SK-N-MC (cell line): ENCODE measurements around the gene ASF1B.
A peak's percentile ranks its signal among the peaks of the same experiment; 100 is the strongest.

Source experiments
- DNase-seq: peaks from one replicate; pipeline ENCODE4 v3.0.0-alpha.2; 2011; ENCODE audit warnings: low read depth, low spot score
- H3K27ac ChIP-seq: fragments of 200-600 bp; sonication (generic); 2 replicates; pipeline ENCODE4 v1.5.1; 2016; ENCODE audit warnings: mixed run types
- H3K36me3 ChIP-seq: fragments of 200-600 bp; sonication (generic); 2 replicates; pipeline ENCODE4 v1.6.1; 2017; ENCODE audit warnings: antibody characterized with exemption, low read length, mixed read lengths; ENCODE audit not compliant: insufficient read depth
- H3K4me3 ChIP-seq: fragments of 200-600 bp; sonication (generic); 2 replicates; pipeline ENCODE4 v1.5.1; 2016
- H3K9ac ChIP-seq: fragments of 200-600 bp; sonication (generic); 2 replicates; pipeline ENCODE4 v1.8.0; 2017; ENCODE audit warnings: mixed run types, mixed read lengths; ENCODE audit not compliant: insufficient read length
- H3K9me3 ChIP-seq: fragments of 200-600 bp; sonication (generic); 2 replicates; pipeline ENCODE4 v1.6.1; 2017; ENCODE audit warnings: low read depth, mild to moderate bottlenecking, antibody characterized with exemption, low read length, moderate library complexity, mixed read lengths
- EZH2 ChIP-seq: fragments of 200-600 bp; sonication (generic); IDR thresholded peaks from one replicate; pipeline ENCODE4 v1.6.1; 2017; ENCODE audit warnings: antibody characterized with exemption
- FOXP2 ChIP-seq: optimal IDR thresholded peaks from 2 replicates; pipeline ENCODE3; 2011; ENCODE audit warnings: mild to moderate bottlenecking, moderate library complexity; ENCODE audit not compliant: insufficient read depth; ENCODE audit errors: extremely low read length, control extremely low read depth
- POLR2AphosphoS5 ChIP-seq: IDR thresholded peaks from 2 replicates; pipeline ENCODE4 v1.6.1; 2012; ENCODE audit warnings: mild to moderate bottlenecking, low read depth, low read length, borderline replicate concordance

The ASF1B gene

GRCh38 chr19:14091081-14091812, 45.1 kb downstream of the ASF1B start:
- 0 out of 2 replicates have a peak, but pooled peaks cover 5% of the 10 kb centered on the region for H3K9me3 ChIP-seq
- DNase-seq: no peak
- no peak for TF ChIP-seq EZH2
- TF ChIP-seq FOXP2: no peak
- peak; percentile 5; the same call in 1 of the 2 replicates for TF ChIP-seq POLR2AphosphoS5
- H3K4me3 ChIP-seq: peak overlapping the region; percentile 82
- peak overlapping the region; percentile 69 for H3K9ac ChIP-seq
- H3K36me3 ChIP-seq: peaks cover 22% of the 10 kb centered on the region
- peak overlapping the region; percentile 74 for H3K27ac ChIP-seq

- TF ChIP-seq EZH2: no peak
- TF ChIP-seq POLR2AphosphoS5: no peak
- no peak for TF ChIP-seq FOXP2
- peaks cover 22% of the 10 kb centered on the region for H3K36me3 ChIP-seq
- peak within 1 kb of the TSS; percentile 82 for H3K4me3 ChIP-seq
- peak within 1 kb of the TSS; percentile 69 for H3K9ac ChIP-seq
- peak within 1 kb of the TSS; percentile 74 for H3K27ac ChIP-seq
- DNase-seq: no peak
- 0 out of 2 replicates have a peak, but pooled peaks cover 5% of the 10 kb centered on the region for H3K9me3 ChIP-seq
Measured at GRCh38 chr19:14090509-14091080, 45.8 kb downstream of the ASF1B start, which contains the start of gene SAMD1. Gene SAMD1 (minus strand): TSS chr19:14090751.

GRCh38 chr19:14089662-14090508, 46.5 kb downstream of the ASF1B start:
- DNase-seq: no peak
- Histone ChIP-seq H3K4me3 (peak overlapping the region; percentile 80), H3K9me3 (0 out of 2 replicates have a peak, but pooled peaks cover 5% of the 10 kb centered on the region), H3K36me3 (peaks cover 22% of the 10 kb centered on the region), H3K9ac (peak overlapping the region; percentile 33), H3K27ac (peak overlapping the region; percentile 50; the same call in 1 of the 2 replicates)
- TF ChIP-seq FOXP2: no peak
- no peak for TF ChIP-seq POLR2AphosphoS5
- no peak for TF ChIP-seq EZH2

- Histone ChIP-seq H3K36me3 (peaks cover 22% of the 10 kb centered on the region), H3K27ac (no peak overlapping the region), H3K9ac (peak overlapping the region; percentile 33), H3K9me3 (0 out of 2 replicates have a peak, but pooled peaks cover 5% of the 10 kb centered on the region), H3K4me3 (peak overlapping the region; percentile 80)
- TF ChIP-seq FOXP2: no peak
- TF ChIP-seq POLR2AphosphoS5: no peak
- TF ChIP-seq EZH2: no peak
- no peak for DNase-seq
Measured at GRCh38 chr19:14089412-14089661, 47.1 kb downstream of the ASF1B start.

GRCh38 chr19:14088634-14089411, 47.6 kb downstream of the ASF1B start:
- Histone ChIP-seq H3K36me3 (peaks cover 22% of the 10 kb centered on the region), H3K4me3 (peak overlapping the region; percentile 80), H3K9ac (peak overlapping the region; percentile 33), H3K9me3 (0 out of 2 replicates have a peak, but pooled peaks cover 5% of the 10 kb centered on the region), H3K27ac (no peak overlapping the region)
- no peak for TF ChIP-seq FOXP2
- no peak for TF ChIP-seq POLR2AphosphoS5
- TF ChIP-seq EZH2: no peak
- DNase-seq: no peak

- no peak for DNase-seq
- peaks cover 20% of the 10 kb centered on the region for H3K36me3 ChIP-seq
- H3K4me3 ChIP-seq: no peak overlapping the region
- TF ChIP-seq FOXP2: no peak
- TF ChIP-seq EZH2: no peak
- TF ChIP-seq POLR2AphosphoS5: no peak
- H3K27ac ChIP-seq: no peak overlapping the region
- H3K9ac ChIP-seq: no peak overlapping the region
- no peaks in the 10 kb centered on the region for H3K9me3 ChIP-seq
Measured at GRCh38 chr19:14086098-14086497, 50.3 kb downstream of the ASF1B start.

- DNase-seq: no peak
- no peak within 1 kb of the TSS for H3K9ac ChIP-seq
- H3K27ac ChIP-seq: no peak within 1 kb of the TSS
- H3K36me3 ChIP-seq: peaks cover 20% of the 10 kb centered on the region
- no peak within 1 kb of the TSS for H3K4me3 ChIP-seq
- no peak for TF ChIP-seq POLR2AphosphoS5
- no peak for TF ChIP-seq FOXP2
- no peaks in the 10 kb centered on the region for H3K9me3 ChIP-seq
Measured at GRCh38 chr19:14085309-14085995, 50.9 kb downstream of the ASF1B start, which contains the start of gene C19orf67. Gene C19orf67 (minus strand): TSS chr19:14085783. CDS start chr19:14085627, 156 bp downstream.
